ENCODE measurements around the gene SEC14L6. TPM values are rescaled to one million over a fixed set of nuclear protein-coding genes. Genes with fewer than 3 reads are reported as not detected.
"Not testable (repeated sequence)": the region's sequence is repeated elsewhere in the genome, so short reads cannot be mapped to it uniquely, and the experiment has no call there.

SEC14L6 gene
- total RNA-seq, 4 donors from 2014 or later, result 0.21 to 3.3 (median 0.94) TPM

- Histone ChIP-seq H3K4me3 (peak overlapping the region in 2 of 4 donors; percentile 13 to 54), H3K27ac (peak overlapping the region in 3 of 4 donors; percentile 83 to 94 (median 93)), H3K4me1 (peaks cover 0 to 56% (median 9%) of the 10 kb centered on the region in 4 donors), H3K27me3 (no peaks in the 10 kb centered on the region), H3K9me3 (no peaks in the 10 kb centered on the region), H3K36me3 (peaks cover 0 to 31% (median 0%) of the 10 kb centered on the region in 3 donors)
- WGBS, 2 donors, result 27 to 43% methylated on average over 11 to 12 of the region's 12 CpGs
- no peak for DNase-seq (ENCODE audit: low spot score in 2 of 2)
- TF ChIP-seq EP300 (IDR thresholded peaks at IDR 0.05) (no peak), POLR2A (IDR thresholded peaks at IDR 0.05) (no peak), CTCF (IDR thresholded peaks at IDR 0.05) (no peak)
These were observed 26.5 kb upstream of the SEC14L6 start for GRCh38 chr22:30572840-30573593.

GRCh38 chr22:30572210-30572609 is 25.7 kb upstream of the SEC14L6 start:
- Histone ChIP-seq H3K36me3 (peaks cover 0 to 26% (median 0%) of the 10 kb centered on the region in 3 donors), H3K4me1 (peaks cover 0 to 56% (median 9%) of the 10 kb centered on the region in 4 donors), H3K27ac (peak overlapping the region in 3 of 4 donors; percentile 83 to 94 (median 93)), H3K27me3 (no peaks in the 10 kb centered on the region), H3K9me3 (no peaks in the 10 kb centered on the region), H3K4me3 (peak overlapping the region in 1 of 4 donors; percentile 54)
- no peak for DNase-seq (ENCODE audit: low spot score in 2 of 2)
- TF ChIP-seq EP300 (IDR thresholded peaks at IDR 0.05), result no peak
- no peak for TF ChIP-seq CTCF (IDR thresholded peaks at IDR 0.05)
- no peak for TF ChIP-seq POLR2A (IDR thresholded peaks at IDR 0.05)
- 70 to 76% methylated on average over 6 of the region's 6 CpGs for WGBS, 2 donors

- H3K4me1 ChIP-seq, result peaks cover 0 to 36% (median under 1%) of the 10 kb centered on the region in 4 donors
- no peak for DNase-seq (ENCODE audit: low spot score in 2 of 2)
- WGBS, 2 donors, result 88 to 92% methylated on average over 10 of the region's 10 CpGs
- no peaks in the 10 kb centered on the region for H3K9me3 ChIP-seq
- no peak overlapping the region for H3K27ac ChIP-seq
- H3K4me3 ChIP-seq, result no peak overlapping the region
- no peak for TF ChIP-seq POLR2A (IDR thresholded peaks at IDR 0.05)
- no peak for TF ChIP-seq CTCF (IDR thresholded peaks at IDR 0.05)
- no peaks in the 10 kb centered on the region for H3K27me3 ChIP-seq
- peaks cover 0 to 6% (median 0%) of the 10 kb centered on the region in 3 donors for H3K36me3 ChIP-seq
These were observed 23.2 kb upstream of the SEC14L6 start for GRCh38 chr22:30569674-30570202.

- H3K9me3 ChIP-seq, result no peaks in the 10 kb centered on the region
- TF ChIP-seq CTCF (IDR thresholded peaks at IDR 0.05) (no peak), EP300 (IDR thresholded peaks at IDR 0.05) (no peak), POLR2A (IDR thresholded peaks at IDR 0.05) (no peak)
- peaks cover 0 to 6% (median 0%) of the 10 kb centered on the region in 3 donors for H3K36me3 ChIP-seq
- no peak overlapping the region for H3K27ac ChIP-seq
- DNase-seq (ENCODE audit: low spot score in 2 of 2), result no peak
- no peaks in the 10 kb centered on the region for H3K27me3 ChIP-seq
- 70% methylated on average over 10 of the region's 10 CpGs for WGBS, 2 donors
- peaks cover 0 to 25% (median 0%) of the 10 kb centered on the region in 4 donors for H3K4me1 ChIP-seq
- H3K4me3 ChIP-seq, result no peak overlapping the region
These were observed 21.7 kb upstream of the SEC14L6 start for GRCh38 chr22:30568137-30568805.

GRCh38 chr22:30567277-30567676 is 20.7 kb upstream of the SEC14L6 start:
- DNase-seq (ENCODE audit: low spot score in 2 of 2); H3K27me3 ChIP-seq; H3K27ac ChIP-seq; H3K9me3 ChIP-seq; H3K4me3 ChIP-seq: not testable (repeated sequence)
- WGBS, 2 donors, result 89% methylated on average over 6 of the region's 6 CpGs
- H3K4me1 ChIP-seq, result peaks cover 0 to 18% (median 0%) of the 10 kb centered on the region in 4 donors
- H3K36me3 ChIP-seq, result peaks cover 0 to 11% (median 0%) of the 10 kb centered on the region in 3 donors
